Activated CD4-positive, alpha-beta T cell treated with anti-CD3 and anti-CD28 coated beads, Interleukin-2, amount 10 ng/mL, durations not matched to agents 24 days and 14 days (primary cell): ENCODE results near the gene ADM2. TPM values are rescaled to one million over a fixed set of nuclear protein-coding genes. Genes with fewer than 3 reads are reported as not detected.

ENCODE experiments used
- DNase-seq: peaks from one replicate; pipeline ENCODE4 v3.0.0; 2022
- H3K27ac Mint-ChIP-seq: one replicate; pipeline ENCODE4 v1.8.0; 2022; ENCODE audit warnings: mild to moderate bottlenecking, mixed read lengths
- H3K27me3 Mint-ChIP-seq: one replicate; pipeline ENCODE4 v1.8.0; 2022; ENCODE audit warnings: mixed read lengths
- H3K36me3 Mint-ChIP-seq: one replicate; pipeline ENCODE4 v1.8.0; 2022; ENCODE audit warnings: low read depth, mild to moderate bottlenecking, mixed read lengths
- H3K4me1 Mint-ChIP-seq: one replicate; pipeline ENCODE4 v1.8.0; 2021; ENCODE audit warnings: mixed read lengths
- H3K4me3 Mint-ChIP-seq: one replicate; pipeline ENCODE4 v1.8.0; 2022; ENCODE audit warnings: mild to moderate bottlenecking, moderate library complexity, mixed read lengths
- H3K9me3 Mint-ChIP-seq: one replicate; pipeline ENCODE4 v1.8.0; 2021; ENCODE audit warnings: mixed read lengths
- intact Hi-C: fragments of 100-400 bp; cut with micrococcal nuclease; formaldehyde crosslinking; loops from one replicate; pipeline ENCODE4 v1.15.1; 2023
- total RNA-seq: library from RNA; stranded (reverse); gene quantifications from 2 replicates; pipeline ENCODE4 v1.2.3, GENCODE V29; 2022

The ADM2 gene
- total RNA-seq, 1 donor from 2014 or later, result 3.2 TPM

- H3K27ac Mint-ChIP-seq, result no peak overlapping the region
- peaks cover 21% of the 10 kb centered on the region for H3K36me3 Mint-ChIP-seq
- intact Hi-C loops, result no loop called here
- H3K9me3 Mint-ChIP-seq, result no peaks in the 10 kb centered on the region
- H3K4me3 Mint-ChIP-seq, result no peak overlapping the region
- DNase-seq, result no peak
- H3K27me3 Mint-ChIP-seq, result no peaks in the 10 kb centered on the region
- no peaks in the 10 kb centered on the region for H3K4me1 Mint-ChIP-seq
Measured at GRCh38 chr22:50440544-50441249, 40.6 kb upstream of the ADM2 start.

DNA sequence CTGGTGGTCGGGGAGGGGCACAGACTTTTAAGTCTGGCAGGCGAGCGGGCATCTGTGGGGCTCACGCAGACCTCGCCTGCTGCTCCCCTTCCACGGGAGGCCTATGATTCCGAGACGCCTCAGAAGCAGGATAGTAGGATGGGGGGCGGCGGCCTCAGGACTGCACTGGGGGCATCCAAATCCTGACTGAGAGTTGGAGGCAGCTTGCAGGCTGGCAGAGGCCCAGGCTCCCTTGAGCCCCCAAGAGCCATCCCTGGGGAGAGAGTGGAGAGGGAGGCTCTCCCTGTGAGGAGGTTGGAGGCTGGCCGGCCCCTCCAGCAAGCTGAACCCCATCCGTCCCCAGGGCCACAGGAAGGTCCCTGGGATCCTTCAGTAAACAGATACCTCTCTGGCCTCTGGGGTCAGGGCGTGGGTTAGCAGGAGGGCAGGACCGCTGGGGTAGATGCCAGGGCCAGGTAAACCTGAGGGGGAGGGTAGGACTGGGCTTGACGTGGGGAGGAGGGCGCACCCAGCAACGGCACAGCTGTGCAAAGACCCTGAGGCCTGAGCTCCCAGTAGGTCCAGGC, 39.8 kb upstream of the ADM2 start:
- Mint-ChIP-seq H3K27me3 (no peaks in the 10 kb centered on the region), H3K4me3 (no peak overlapping the region), H3K4me1 (no peaks in the 10 kb centered on the region), H3K9me3 (no peaks in the 10 kb centered on the region), H3K36me3 (peaks cover 25% of the 10 kb centered on the region), H3K27ac (no peak overlapping the region)
- DNase-seq, result no peak
- intact Hi-C loops, result no loop called here

DNA sequence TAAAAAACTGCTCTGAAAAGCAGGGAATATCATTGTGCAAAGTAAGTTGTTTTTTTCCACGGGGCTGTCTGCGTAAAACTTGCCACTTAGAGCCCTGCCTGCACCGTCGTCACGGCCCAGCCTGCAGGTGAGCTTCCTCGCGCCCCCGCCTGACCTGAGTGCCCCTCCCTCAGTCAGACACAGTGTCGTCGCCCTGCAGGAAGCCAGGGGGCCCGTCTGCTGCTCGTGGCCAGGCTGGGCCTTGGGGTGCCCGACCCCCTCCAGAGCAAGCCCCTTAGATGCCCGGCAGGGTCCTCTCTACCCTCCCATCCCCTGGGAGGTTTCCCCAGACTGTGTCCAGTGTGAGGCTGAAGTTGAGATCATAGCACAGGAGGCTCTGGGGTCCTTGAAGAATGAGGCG, 38.1 kb upstream of the ADM2 start:
- H3K4me1 Mint-ChIP-seq, result no peaks in the 10 kb centered on the region
- no peak for DNase-seq

DNA sequence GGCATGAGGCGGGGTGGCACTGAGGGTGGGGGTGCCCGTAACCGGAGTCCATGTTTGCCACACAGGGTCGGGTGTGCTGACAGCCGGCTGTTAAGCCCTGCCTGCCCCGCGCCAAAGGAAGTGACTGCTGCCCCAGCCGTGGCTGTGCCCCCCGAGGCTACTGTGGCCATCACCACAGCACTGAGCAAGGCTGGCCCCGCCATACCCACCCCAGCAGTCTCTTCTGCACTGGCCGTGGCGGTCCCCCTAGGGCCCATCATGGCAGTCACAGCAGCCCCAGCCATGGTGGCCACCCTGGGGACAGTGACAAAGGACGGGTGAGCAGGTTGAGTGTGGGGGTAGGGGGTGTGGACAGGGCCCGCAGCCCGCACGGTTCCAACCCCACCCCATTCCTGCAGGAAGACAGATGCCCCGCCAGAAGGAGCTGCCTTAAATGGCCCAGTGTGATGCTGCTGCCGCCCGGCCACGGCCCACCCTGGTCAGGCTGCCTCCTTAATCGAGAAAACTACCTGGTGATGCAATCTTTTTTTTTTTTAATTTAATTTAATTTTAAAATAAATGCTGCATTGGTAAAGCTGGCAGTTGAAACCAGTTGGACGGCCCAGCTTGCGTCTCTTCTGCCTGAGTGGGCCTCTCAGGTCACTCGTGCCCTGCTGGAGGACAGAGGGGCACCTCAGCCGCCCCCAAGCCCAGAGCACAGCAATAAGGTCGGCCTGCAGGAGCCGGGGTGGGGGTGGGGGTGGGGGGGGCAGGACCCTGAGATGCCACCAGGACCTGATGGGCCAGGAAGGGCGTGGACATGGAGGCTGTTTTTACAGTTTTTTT, 37.3 kb upstream of the ADM2 start:
- H3K36me3 Mint-ChIP-seq, result peaks cover 30% of the 10 kb centered on the region
- H3K9me3 Mint-ChIP-seq, result no peaks in the 10 kb centered on the region
- H3K4me3 Mint-ChIP-seq, result no peak overlapping the region
- no peaks in the 10 kb centered on the region for H3K4me1 Mint-ChIP-seq
- H3K27ac Mint-ChIP-seq, result no peak overlapping the region
- H3K27me3 Mint-ChIP-seq, result no peaks in the 10 kb centered on the region
- no peak for DNase-seq
- intact Hi-C loops, result no loop called here

More for the DNA sequence above, 38.1 kb upstream of the ADM2 start:
- Mint-ChIP-seq H3K27ac (peak overlapping the region; percentile 60), H3K9me3 (no peaks in the 10 kb centered on the region), H3K4me3 (no peak overlapping the region), H3K36me3 (peaks cover 26% of the 10 kb centered on the region), H3K27me3 (no peaks in the 10 kb centered on the region)
- intact Hi-C loops, result no loop called here

DNA sequence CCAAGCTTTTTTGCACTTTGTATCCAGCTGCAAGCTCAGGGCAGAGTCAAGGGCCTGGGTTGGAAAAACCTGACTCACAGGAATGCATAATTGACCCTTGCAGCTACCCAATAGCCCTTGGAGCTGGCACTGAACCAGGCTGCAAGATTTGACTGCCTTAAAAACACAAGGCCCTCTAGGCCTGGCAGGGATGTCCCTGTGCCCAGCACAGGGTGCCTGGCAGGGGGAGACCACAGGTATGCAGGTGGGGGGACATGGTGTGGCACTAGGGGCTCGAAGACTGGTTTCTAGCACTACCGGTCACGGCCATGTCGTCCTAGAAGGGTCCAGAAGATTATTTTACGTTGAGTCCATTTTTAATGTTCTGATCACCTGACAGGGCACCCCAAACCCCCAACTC, 36.7 kb upstream of the ADM2 start:
- Mint-ChIP-seq H3K9me3 (no peaks in the 10 kb centered on the region), H3K4me3 (no peak overlapping the region), H3K4me1 (peaks cover 2% of the 10 kb centered on the region), H3K27me3 (no peaks in the 10 kb centered on the region), H3K27ac (no peak overlapping the region), H3K36me3 (peaks cover 33% of the 10 kb centered on the region)
- intact Hi-C loops, result no loop called here
- DNase-seq, result no peak

DNA sequence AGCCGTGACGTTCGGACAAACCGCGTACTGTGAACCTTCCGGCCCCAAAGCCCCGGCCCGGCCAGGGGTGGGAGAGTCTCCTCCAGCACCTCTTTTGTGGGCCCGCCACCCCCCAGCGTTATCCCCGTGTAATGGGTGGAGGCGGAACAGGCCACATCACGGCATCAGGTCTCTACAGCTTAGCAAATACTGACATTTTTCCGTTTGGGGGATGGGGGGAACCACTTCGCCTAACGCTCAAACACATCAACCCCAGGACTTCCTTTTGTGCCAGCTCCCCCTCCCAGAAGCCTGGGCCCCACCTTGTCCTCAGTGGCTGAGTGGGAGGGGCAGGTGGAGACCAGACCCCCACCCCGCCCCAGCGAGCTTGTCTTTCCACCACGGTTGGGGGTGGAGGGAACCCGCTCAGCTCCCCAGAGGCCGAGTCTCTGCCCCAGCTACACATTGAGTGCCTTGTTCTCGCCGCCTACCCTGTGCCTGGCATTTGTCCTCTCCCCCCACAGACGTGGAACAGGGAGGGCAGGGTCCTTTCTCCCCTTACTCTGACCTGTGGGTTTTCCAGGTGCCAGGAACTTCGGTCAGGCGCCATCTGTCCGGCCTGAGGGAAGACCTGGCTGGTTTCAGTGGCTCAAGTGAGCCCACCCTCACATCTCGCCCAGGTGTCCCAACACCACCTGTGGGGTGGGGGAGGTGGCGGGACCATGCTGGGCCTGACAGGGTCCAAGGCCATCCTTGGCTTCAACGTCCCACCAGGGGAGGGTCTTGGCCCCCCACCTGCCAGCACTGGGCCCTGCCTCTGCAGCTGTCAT, 36.1 kb upstream of the ADM2 start:
- no peak overlapping the region for H3K4me3 Mint-ChIP-seq
- intact Hi-C loops, result no loop called here
- no peak for DNase-seq
- peaks cover 4% of the 10 kb centered on the region for H3K4me1 Mint-ChIP-seq
- no peaks in the 10 kb centered on the region for H3K27me3 Mint-ChIP-seq
- H3K36me3 Mint-ChIP-seq, result peaks cover 35% of the 10 kb centered on the region
- no peaks in the 10 kb centered on the region for H3K9me3 Mint-ChIP-seq
- peak overlapping the region; percentile 20 for H3K27ac Mint-ChIP-seq

DNA sequence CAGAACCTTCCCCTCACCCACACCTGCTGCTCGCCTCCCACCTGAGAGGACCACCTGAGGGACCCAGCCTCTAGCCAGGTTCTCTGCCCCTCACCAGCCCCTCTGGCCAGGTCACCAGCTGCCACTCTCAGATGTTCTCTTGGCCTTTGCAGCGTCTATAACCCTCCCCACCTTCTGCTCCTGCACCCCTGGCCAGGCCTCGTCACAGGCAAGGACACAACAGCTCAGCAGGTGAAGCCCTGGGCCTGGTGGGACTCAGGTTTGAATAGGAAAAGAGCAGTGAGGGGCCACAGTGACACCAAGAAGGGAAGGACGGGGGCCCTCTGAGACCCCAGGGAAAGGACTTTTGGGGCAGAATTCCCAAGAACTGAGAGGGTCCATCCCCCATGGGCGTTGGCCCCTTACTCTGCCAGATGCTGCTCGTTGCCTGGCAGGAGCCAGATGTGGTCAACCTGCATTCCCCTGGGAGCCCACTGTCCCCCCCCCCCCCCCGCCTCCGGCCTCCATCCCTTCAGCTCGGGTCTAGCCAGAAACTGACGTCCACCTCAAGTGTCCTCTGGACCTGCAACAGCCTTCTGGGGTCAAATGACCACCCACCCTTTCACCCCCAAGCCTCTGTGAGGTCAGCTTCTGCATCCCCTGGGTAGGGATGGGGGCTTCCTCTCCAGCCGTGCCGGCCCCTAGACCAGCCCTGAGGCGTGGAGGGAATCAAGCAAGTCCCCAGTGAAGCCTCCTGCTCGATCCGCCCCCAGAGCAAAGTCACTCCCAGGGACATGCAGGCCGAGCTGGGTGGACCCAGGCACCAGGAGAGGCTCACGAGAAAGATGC, 35.2 kb upstream of the ADM2 start:
- DNase-seq, result no peak
- Mint-ChIP-seq H3K9me3 (no peaks in the 10 kb centered on the region), H3K27me3 (no peaks in the 10 kb centered on the region), H3K4me1 (peaks cover 4% of the 10 kb centered on the region), H3K36me3 (peaks cover 38% of the 10 kb centered on the region), H3K4me3 (no peak overlapping the region), H3K27ac (no peak overlapping the region)
- intact Hi-C loops, result no loop called here

- H3K27ac Mint-ChIP-seq, result no peak overlapping the region
- intact Hi-C loops, result no loop called here
- H3K27me3 Mint-ChIP-seq, result no peaks in the 10 kb centered on the region
- H3K9me3 Mint-ChIP-seq, result no peaks in the 10 kb centered on the region
- H3K4me1 Mint-ChIP-seq, result peaks cover 4% of the 10 kb centered on the region
- H3K36me3 Mint-ChIP-seq, result peaks cover 42% of the 10 kb centered on the region
- no peak overlapping the region for H3K4me3 Mint-ChIP-seq
- no peak for DNase-seq
Measured at GRCh38 chr22:50446708-50447575, 34.4 kb upstream of the ADM2 start.

DNA sequence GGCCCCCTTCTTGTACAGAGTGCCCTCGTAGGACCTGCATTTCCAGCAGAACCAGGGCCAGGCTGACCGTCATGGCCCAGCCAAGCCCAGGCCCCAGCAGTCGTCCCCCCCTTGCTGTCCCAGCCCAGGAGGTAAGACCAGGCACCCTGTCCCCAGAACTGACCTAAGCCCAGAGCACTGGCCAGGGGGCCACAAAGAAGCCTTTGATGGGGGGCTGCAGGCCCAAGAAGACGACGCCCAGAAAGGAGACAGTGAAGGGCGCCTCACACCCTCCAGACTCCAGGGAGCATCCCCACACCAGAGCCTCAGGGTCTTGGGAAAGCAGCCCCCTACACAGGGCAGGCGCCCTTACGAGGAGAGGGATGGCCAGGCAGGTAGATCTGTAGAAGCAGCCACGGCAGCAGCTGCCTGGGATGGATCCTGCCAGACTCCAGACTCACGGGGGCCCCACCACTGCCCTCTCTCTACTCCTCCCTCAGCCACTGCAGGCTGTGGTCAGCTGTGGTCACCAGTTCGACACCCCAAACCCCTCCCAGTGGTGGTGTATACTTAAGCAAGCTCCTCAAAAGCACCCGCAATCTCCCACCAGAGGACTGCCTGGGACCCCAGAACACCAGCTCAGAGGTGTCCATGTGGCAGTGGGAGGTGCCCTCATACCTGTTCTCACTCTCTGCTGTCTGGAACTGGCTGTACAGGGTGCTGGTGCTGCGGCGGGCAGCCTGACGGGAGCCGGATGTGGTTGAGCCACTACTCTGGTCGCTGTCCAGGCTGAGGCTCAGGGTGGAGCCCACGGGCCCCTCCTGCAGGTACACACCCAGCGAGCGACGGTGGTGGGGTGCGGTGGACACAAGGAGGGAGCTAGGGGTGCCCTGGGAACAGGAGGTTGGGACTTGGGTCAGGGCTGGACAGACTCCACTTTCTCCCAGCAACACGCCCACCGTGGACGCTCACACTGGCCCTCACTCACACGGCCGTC, 33.5 kb upstream of the ADM2 start:
- H3K4me1 Mint-ChIP-seq, result peaks cover 6% of the 10 kb centered on the region
- H3K9me3 Mint-ChIP-seq, result no peaks in the 10 kb centered on the region
- intact Hi-C loops, result no loop called here
- H3K36me3 Mint-ChIP-seq, result peaks cover 44% of the 10 kb centered on the region
- H3K27me3 Mint-ChIP-seq, result no peaks in the 10 kb centered on the region
- no peak for DNase-seq
- no peak overlapping the region for H3K4me3 Mint-ChIP-seq
- H3K27ac Mint-ChIP-seq, result no peak overlapping the region

DNA sequence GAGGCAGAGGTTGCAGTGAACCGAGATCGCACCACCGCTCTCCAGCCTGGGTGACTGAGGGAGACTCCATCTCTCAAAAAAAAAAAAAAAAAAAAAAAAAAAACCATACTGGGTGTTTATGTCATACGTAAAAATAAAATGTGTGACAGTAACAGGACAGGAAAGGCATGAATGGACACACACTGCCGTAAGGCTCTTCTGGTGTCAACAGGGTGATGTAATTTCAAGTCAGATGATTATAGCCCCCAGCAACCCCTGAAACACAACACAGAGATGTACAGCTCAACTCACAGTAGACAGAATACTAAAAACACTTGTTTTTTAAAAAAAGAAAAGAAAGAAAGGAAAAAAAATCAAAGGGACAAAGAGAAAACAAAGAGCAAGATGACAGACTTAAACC, 28.7 kb upstream of the ADM2 start:
- intact Hi-C loops, result loop anchor here (5.0 kb wide), 1 partner anchor 55 kb away; the partner anchor contains the start of genes LMF2 and NCAPH2
- Mint-ChIP-seq H3K27ac (peak overlapping the region; percentile 54), H3K27me3 (no peaks in the 10 kb centered on the region), H3K36me3 (peaks cover 45% of the 10 kb centered on the region), H3K4me3 (no peak overlapping the region), H3K9me3 (no peaks in the 10 kb centered on the region), H3K4me1 (peaks cover 13% of the 10 kb centered on the region)
- no peak for DNase-seq

DNA sequence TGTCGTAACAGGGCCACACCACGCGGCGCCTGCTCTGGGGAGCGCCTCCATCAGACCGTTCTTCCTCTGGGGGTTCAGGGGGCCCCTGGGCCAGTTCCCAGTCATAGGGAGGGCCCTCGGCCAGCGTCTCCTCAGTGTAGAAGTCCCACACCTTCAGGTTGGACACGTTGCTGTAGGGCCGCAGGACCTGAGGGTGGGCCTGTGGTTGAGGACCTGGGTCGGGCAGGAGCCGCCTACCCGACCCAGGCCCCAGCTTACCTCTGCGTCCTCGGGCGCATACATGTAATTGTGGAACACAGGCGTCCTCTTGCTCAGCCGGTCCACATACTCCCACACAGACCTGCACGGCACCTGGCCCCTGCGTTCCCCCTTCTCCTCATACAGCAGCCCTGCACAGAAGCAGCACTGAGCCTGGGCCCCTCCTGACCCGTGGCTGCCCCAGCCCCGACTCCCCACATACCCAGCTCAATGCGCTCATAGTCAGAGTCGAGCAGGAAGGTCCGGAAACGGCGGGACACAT, 26.7 kb upstream of the ADM2 start:
- Mint-ChIP-seq H3K4me1 (peaks cover 11% of the 10 kb centered on the region), H3K4me3 (no peak overlapping the region), H3K27me3 (no peaks in the 10 kb centered on the region), H3K9me3 (no peaks in the 10 kb centered on the region), H3K27ac (no peak overlapping the region), H3K36me3 (peaks cover 45% of the 10 kb centered on the region)
- DNase-seq, result no peak
- intact Hi-C loops, result loop anchor here (5.0 kb wide), 1 partner anchor 53 kb away; the partner anchor contains the start of genes LMF2 and NCAPH2
